HG03135 (cell line): Measurements from ENCODE around the gene GLA.

ENCODE experiments used
- ATAC-seq: cut with Tn5 transposase; IDR thresholded peaks from one replicate; pipeline ENCODE4 v1.9.1; 2021; ENCODE audit warnings: mild to moderate bottlenecking, moderate library complexity; ENCODE audit not compliant: unreplicated experiment

GLA gene

DNA sequence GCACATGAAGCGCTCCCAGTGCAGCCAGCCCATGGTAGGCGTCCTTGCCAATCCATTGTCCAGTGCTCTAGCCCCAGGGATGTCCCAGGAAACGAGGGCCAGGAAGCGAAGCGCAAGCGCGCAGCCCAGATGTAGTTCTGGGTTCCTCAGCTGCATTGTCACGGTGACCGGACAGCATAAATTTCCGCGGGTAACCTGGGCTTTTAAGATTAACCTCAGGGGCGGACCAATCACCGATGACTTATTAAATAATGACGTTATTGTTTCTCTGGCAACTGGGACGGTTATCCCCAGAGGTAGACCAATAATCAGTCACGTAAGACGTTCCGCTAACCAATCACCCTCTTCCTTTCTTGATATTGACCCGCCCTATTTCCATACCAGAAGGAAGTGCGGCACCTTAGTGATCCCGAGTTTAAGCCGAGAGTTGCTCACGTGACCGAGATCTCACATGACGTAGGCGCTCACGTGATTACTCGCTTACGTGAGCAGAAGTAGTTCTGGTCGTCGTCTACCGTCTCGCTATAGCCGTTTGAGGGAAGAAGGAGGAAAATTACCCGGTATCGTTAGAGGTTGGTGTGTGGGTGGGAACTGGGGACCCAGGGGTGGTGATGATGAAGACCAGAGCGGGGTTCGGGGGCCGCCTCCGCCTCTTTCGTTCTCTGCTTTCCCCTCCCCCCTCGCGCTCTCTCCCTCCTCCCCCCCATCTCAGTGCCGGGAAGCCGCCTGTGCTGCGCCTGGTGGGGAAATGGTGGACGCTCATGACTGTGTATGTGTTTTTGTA lies at the start of gene GLA, which contains the start of gene HNRNPH2:
TSS of gene GLA (minus strand) at position 178 of the 784 bp plus-strand sequence. CDS start at position 156, 22 bp downstream.
TSS of gene HNRNPH2 (plus strand) at position 475 of the 784 bp plus-strand sequence. CDS start 3,767 bp downstream, outside the sequence.
- peak; percentile 92 for ATAC-seq

DNA sequence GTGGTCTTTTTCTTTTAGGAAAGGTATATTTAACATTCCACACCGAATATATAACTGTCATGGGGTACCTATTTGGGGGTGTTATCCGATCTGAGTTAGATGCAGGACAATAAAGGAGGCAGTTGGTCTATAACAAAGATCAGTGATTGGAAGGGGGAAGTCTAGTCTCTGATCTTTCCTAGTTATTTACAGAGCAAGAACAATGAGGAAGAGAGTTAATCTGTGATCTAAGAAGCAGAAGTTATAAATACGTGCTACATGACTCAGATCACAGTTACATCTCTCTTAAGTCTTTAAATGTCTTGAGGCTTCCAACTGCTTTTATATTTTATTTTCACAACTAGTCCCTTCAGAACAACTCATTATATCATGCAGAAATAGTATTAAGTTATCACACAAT lies 44.3 kb upstream of the GLA start:
- no peak for ATAC-seq

DNA sequence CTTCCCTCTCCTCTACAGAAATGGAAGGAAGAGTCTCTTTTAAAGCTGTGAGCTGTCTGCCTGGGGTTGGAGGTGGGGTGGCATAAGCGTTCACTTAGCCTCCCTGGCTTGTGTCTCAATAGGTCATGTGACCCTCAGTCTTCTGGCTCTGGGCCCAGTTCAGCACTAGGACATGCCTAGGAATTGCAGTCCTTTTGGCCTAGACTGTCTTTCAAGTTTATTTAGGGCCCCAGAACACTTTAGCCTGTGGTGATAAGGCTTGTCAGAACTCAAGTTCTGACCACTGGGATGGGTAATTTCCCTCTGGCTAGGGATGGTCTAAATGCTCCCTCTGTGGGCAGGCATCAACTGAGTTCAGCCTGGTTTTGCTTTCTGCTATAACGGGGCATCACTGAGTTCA lies 43.2 kb upstream of the GLA start:
- no peak for ATAC-seq

DNA sequence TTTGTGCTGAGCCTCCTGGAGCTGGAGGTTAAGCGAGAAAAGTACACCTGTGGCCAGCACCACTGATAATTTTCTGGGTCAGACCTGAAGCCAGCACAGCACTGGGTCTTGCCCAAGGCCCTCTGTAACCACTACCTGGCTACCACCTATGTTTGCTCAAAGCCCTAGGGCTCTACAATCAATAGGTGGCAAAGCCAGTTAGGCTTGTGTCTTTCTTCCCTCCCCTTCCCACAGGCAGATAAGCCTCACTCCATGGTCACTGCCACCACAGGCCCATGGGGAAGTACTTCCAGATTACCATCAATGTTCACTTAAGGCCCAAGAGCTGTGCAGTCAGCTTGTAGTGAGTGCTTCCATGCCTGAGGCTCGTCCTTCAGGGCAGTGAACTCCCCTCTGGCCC lies 42.4 kb upstream of the GLA start:
- ATAC-seq = no peak

- no peak for ATAC-seq
These were observed 41.6 kb upstream of the GLA start for GRCh38 chrX:101449279-101449678.

GRCh38 chrX:101442085-101442484 lies 34.4 kb upstream of the GLA start:
- ATAC-seq = no peak

GRCh38 chrX:101430457-101431078 lies 22.8 kb upstream of the GLA start:
- peak; percentile 76 for ATAC-seq

- no peak for ATAC-seq
These were observed 22.2 kb upstream of the GLA start for GRCh38 chrX:101429934-101430333.

GRCh38 chrX:101427954-101428353 lies 20.2 kb upstream of the GLA start:
- ATAC-seq = no peak

- no peak for ATAC-seq
These were observed 11.8 kb upstream of the GLA start for GRCh38 chrX:101419489-101419888.

DNA sequence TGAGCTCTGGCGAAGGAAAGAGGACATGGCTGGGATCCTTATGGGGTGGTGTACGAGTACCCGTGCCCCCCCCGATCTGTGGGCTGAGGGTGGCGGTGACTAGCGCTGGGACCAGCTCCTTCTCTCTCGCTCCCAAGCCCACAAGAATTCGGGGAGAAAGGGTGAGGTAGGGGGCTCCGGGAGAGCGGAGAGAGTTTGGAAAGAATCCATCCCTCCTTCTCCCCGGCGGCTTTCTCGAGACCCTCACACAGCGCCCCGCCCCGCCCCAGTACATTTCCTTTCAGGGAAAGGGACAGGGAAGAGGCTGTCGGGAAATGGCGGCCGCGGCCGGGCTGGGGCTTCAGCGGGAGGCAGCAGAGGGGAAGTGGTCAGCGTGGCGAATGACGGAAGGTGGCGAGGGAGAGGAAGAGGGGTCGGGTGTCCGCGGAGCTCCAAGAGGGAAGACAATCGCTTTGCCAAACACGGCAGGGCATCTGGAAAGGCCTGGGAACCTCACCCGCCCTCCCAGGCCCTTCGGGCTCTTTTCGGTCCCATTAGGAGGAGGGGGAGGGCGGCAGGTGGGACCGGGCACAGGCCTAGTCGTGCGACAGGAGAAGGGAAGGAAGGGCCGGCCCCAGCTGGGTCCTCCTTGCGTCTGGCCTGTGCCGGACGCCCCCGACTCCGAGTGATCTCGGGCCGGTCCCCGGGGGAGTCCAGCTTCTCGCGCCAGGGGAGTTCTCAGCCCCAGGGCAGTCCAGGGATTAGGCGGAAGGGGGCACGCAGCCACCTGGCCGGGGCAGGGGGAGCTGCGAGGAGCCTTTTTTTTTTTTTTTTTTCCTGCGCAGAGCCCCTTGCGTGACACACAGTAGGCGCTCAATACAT lies 10.5 kb upstream of the GLA start:
- peak; percentile 48 for ATAC-seq

DNA sequence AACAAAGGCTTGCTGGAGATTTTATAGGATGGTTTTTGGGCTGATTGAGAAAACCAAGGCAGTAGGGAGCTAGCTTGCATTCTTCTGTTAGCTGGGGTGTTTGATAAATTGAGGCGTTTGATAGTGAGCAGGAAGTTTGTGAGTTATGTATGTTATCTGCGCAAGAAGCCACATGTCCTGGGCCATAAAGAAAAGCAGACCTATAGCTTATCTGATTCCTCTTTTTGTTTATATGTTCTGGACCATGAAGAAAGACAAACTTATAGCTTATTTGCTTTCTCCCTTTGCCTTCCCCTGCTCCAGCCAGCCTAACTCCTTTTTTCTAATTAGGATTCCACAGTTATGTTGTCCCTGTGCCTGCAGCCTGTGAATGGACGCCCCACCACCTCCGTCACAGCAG lies 9.5 kb upstream of the GLA start:
- ATAC-seq = no peak

DNA sequence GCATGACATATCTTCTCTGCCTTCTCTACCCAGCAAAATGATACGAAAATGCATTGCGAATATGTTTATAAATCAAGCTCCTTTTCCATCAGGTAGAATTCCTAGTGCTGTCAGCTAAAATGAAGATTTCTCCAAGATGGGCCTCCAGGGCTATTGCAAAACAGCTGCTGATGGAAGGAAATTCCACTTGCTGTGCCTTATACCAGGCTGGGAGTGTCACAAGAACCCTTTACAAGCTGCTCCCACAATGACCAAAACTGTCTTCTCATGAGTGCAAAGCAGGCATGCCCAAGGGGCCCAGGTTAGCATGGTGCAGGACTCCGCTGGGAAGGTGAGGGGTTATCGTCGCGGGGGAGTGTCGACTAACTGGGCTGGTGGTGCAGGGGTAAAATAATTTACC lies 9.0 kb upstream of the GLA start:
- ATAC-seq = no peak

GRCh38 chrX:101415180-101416145 lies 7.7 kb upstream of the GLA start:
- peak; percentile 62 for ATAC-seq

GRCh38 chrX:101411984-101412383 lies 4.3 kb upstream of the GLA start:
- no peak for ATAC-seq

DNA sequence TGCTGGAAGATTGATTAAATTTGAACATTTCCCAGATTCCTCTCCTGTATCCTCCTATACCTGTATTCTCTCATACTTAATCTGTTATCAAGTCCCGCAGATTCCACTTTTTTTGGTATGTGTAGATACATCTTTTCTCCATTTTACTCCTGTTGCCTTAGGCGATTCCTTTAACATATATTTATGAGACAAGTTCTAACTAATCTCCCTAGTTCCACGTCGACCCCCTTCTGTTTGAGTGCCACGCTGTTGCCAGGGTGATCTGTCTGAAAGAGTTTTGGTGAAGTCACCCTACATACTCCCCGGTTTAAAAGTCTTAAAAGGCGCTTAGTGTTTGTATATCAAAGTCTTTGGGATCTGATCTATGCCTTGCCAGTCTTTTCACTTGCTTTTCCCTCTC lies 2.7 kb upstream of the GLA start:
- no peak for ATAC-seq

DNA sequence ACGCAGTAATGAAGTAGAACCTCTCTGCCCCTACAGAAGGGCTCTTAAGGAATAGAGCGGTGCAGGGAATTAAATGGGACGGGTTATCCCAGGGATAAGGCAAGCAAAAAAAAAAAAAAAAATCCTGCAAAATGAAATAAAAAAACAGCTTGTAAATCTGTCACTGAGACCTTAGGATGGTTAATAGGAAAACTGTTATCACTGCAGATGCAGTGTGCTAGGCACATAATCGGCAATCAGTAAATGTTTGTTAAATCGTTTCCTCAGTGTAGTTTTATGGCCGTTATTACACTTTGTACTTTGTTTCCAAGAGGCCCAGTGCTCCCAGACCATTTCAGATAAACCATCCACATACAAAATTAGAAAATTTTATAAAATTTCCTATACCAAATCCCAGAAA lies 1.3 kb upstream of the GLA start:
- no peak for ATAC-seq

DNA sequence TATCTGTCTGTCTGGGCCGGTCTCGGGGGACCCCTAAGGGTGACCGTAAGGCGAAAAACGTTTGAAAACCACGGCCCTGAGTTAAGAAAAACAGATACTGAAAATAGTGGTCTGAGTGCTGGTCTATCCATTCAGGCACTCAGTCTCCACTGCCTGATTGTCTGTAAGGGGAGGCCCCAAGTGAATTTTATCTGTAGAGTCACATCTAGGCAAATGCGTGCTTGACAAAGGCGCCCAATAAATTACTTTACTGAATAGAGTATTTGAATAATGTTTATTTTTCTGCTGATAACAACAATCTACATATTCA lies 762 bp upstream of the GLA start:
- peak; percentile 34 for ATAC-seq

GRCh38 chrX:101407167-101407747 lies 468 bp downstream of the GLA start:
- ATAC-seq = no peak

DNA sequence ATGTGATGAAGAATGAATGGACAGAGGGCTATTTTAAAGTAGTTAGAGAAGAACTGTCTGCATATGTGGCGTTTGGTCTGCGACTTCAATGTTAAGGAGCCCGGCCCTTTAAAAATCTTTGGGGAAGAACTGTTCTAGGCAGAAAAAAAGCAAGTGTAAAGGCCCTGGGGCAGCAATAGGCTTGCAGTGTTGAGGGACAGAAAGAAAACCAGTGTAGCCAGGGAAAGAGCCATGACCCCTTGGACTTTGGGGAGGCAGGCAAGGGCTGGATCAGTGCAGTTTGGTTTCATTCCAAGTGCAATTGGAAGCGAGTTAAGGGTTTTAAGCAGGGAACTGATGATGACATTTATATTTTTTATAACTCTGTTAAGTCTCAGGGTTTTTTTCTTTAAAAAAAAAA lies 7.9 kb downstream of the GLA start:
- ATAC-seq = no peak
